HG03571 (cell line): ENCODE measurements around the gene C11orf16.
"Not testable (repeated sequence)": the region's sequence is repeated elsewhere in the genome, so short reads cannot be mapped to it uniquely, and the experiment has no call there.

ENCODE experiments used
- ATAC-seq: cut with Tn5 transposase; IDR thresholded peaks from one replicate; pipeline ENCODE4 v1.9.1; 2021; ENCODE audit not compliant: unreplicated experiment

Gene C11orf16

GRCh38 chr11:8899119-8899753, 33.5 kb downstream of the C11orf16 start:
- ATAC-seq = no peak

GRCh38 chr11:8891185-8891584, 41.6 kb downstream of the C11orf16 start:
- not testable (repeated sequence) for ATAC-seq

- ATAC-seq = no peak
These were observed 46.4 kb downstream of the C11orf16 start for GRCh38 chr11:8886322-8886721.

- not testable (repeated sequence) for ATAC-seq
These were observed 51.2 kb downstream of the C11orf16 start for GRCh38 chr11:8881585-8881984.

GRCh38 chr11:8878771-8879170, 54.0 kb downstream of the C11orf16 start:
- ATAC-seq = no peak

- ATAC-seq = no peak
These were observed 58.9 kb downstream of the C11orf16 start for GRCh38 chr11:8873741-8874405.

- ATAC-seq = no peak
These were observed 60.8 kb downstream of the C11orf16 start for GRCh38 chr11:8871962-8872361.

GRCh38 chr11:8871171-8871775, 61.5 kb downstream of the C11orf16 start:
- ATAC-seq = no peak

GRCh38 chr11:8870411-8871170, 62.2 kb downstream of the C11orf16 start:
- no peak for ATAC-seq
